GM06990 (cell line): ENCODE results near the gene PRM2.

Experiments
- DNase-seq: peaks from one replicate; pipeline ENCODE4 v3.0.0-alpha.2; 2011; ENCODE audit not compliant: insufficient read length; ENCODE audit errors: extremely low read depth
- H3K27me3 ChIP-seq: replicated peaks from 2 replicates; pipeline ENCODE4 v1.6.0; 2011; ENCODE audit warnings: low read length; ENCODE audit not compliant: control insufficient read depth, insufficient read depth
- H3K36me3 ChIP-seq: 2 replicates; pipeline ENCODE4 v1.5.1; 2011; ENCODE audit warnings: low read length; ENCODE audit not compliant: control insufficient read depth, insufficient read depth
- H3K4me3 ChIP-seq: replicated peaks from 2 replicates; pipeline ENCODE4 v1.5.1; 2011; ENCODE audit warnings: low read depth, mild to moderate bottlenecking, control low read depth, low read length
- TF ChIP-seq, protein P1 (sequence below): IDR thresholded peaks from 2 replicates; pipeline ENCODE4 v1.5.1; 2011; ENCODE audit warnings: low read length, control low read depth, mild to moderate bottlenecking, inconsistent platforms; ENCODE audit not compliant: insufficient read depth, poor library complexity, severe bottlenecking

PRM2 gene

DNA sequence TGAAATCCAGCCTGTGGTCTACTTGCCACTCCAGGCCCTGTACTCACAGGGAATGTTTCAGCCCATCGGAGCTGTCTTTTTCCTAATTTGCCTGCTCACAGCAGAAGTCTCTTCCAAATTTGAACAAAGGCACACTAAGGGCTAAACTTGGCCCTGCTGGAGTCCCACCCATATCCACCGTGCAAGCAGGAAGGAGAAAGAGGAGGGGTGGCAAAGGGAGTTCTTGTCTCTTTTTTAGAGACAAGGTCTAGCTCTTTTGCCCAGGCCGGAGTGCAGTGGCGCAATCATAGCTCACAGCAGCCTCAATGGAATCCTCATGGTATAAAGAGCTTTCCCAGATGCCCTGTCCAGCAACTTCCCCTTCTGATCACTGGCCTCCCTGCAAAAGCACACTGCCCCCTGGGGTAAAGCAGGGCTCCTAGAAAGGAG, 7.6 kb upstream of the PRM2 start:
- DNase-seq, result no peak
- TF ChIP-seq, protein P1, sequence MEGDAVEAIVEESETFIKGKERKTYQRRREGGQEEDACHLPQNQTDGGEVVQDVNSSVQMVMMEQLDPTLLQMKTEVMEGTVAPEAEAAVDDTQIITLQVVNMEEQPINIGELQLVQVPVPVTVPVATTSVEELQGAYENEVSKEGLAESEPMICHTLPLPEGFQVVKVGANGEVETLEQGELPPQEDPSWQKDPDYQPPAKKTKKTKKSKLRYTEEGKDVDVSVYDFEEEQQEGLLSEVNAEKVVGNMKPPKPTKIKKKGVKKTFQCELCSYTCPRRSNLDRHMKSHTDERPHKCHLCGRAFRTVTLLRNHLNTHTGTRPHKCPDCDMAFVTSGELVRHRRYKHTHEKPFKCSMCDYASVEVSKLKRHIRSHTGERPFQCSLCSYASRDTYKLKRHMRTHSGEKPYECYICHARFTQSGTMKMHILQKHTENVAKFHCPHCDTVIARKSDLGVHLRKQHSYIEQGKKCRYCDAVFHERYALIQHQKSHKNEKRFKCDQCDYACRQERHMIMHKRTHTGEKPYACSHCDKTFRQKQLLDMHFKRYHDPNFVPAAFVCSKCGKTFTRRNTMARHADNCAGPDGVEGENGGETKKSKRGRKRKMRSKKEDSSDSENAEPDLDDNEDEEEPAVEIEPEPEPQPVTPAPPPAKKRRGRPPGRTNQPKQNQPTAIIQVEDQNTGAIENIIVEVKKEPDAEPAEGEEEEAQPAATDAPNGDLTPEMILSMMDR, result no peak
- Histone ChIP-seq H3K27me3 (no peaks in the 10 kb centered on the region), H3K36me3 (no peaks in the 10 kb centered on the region), H3K4me3 (no peak overlapping the region)

DNA sequence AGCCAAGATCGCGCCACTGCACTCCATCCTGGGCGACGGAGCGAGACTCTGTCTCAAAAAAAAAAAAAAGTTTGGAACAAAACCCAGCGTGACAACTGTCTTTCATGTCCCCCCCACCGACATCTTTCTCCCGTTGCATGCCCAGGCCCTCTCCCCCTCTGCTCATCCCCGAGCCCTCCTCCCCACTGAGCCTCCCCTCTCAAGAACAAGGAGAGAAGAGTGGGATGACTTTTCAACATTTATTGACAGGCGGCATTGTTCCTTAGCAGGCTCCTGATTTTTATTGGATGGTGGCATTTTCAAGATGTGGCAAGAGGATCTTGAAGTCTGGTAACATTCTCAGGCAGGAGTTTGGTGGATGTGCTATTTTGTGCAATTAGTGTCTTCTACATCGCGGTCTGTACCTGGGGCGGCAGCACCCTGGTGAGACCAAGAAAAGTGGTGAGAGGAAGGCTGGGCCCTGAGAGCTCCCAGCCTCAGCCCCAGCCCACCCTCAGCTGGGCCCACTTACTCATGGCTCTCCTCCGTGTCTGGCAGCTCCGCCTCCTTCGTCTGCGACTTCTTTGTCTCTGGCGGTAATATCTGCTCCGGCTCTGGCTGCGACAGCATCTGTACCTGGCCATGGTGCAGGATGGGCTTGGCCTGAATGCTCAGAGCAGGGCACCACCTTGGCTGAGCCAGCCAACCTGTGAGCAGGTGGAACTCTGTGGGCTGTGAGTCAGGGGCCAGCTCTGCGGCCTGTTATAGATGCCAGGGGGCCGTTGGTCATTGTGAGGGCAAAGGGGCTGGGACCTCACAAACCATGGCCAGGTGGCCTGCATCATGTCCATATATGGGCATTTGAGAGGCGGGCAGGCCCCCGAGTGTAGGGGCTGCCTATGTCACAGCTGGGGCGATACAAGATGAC, 4.6 kb upstream of the PRM2 start, which contains the start of gene PRM1:
Gene PRM1, minus strand, starts transcription at position 715 of the 907 bp plus-strand sequence. Its CDS starts 92 bp downstream, at position 623.
- Histone ChIP-seq H3K27me3 (no peaks in the 10 kb centered on the region), H3K36me3 (no peaks in the 10 kb centered on the region), H3K4me3 (no peak within 1 kb of the TSS)
- TF ChIP-seq, protein P1, result no peak
- DNase-seq, result no peak

DNA sequence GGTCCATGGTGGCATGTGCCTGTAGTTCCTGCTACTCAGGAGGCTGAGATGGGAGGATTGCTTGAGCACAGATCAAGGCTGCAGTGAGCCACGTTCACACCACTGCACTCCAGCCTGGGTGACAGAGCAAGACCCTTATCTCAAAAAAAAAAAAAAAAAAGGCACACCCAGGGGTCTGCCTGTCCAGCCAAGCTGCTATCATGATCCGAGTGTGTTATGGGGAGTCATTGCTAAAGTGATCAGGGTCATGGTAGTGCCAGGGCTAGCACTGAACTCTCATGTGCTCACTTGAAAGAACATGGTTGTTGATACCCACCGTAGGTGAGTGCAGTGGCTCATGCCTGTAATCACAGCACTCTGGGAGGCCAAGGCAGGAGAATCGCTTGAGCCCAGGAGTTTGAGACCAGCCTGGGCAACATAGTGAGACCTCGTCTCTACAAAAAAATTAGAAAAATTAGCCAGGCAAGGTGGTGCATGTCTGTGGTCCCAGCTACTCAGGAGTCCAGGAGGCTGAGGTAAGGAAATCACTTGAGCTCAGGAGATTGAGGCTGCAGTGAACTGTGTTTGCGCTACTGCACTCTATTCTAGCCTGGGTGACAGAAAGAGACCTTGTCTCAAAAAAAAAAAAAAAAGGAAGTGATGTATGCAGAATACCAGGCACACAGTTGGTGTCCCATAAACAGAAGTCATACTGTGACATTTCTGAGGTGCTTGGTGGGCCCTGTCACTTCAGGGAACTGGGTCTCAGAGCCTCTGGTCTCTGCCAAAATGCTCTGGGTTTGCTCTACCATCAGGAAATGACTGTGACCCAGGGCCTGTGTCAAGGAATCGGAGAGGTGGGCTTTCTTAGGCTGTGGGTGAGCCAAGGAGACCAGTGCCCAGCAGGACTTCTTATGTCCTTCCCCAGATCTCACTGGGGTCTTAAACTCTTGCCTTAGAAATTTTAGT, 2.7 kb upstream of the PRM2 start:
- no peak for DNase-seq
- Histone ChIP-seq H3K36me3 (no peaks in the 10 kb centered on the region), H3K4me3 (no peak overlapping the region), H3K27me3 (no peaks in the 10 kb centered on the region)
- TF ChIP-seq, protein P1, result no peak

DNA sequence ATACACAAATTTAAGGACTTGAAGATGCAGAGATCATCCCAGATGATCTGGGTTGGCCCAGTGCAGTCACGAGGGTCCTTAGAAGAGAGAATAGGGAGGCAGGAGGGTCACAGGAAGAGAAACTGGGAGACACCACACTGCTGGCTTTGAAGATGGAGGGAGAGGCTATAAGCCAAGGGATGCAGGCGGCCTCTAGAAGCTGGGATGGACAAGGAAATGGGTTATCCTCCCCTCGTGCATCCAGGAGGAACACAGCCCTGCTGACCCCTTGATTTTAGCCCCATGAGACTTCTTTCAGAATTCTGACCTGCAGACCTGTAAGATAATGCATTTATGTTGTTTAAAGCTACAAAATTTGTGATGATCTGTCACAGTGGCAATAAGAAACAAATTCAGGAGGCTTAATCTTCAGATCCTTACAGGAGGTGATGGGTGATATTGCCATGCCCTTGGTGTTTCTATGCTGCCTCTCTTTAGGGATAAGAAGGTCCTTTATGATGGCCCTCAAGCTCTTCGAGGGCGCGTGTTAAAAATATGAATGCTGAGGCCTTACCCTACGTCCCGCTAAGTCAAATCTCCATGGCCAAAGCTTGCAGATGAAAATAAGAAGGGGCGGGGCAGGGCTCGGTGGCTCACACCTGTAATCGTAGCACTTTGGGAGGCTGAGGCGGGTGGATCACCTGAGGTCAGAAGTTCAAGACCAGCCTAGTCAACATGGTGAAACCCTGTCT, 1.5 kb upstream of the PRM2 start:
- TF ChIP-seq, protein P1, result no peak
- H3K27me3 ChIP-seq, result no peaks in the 10 kb centered on the region
- H3K4me3 ChIP-seq, result no peak overlapping the region
- no peaks in the 10 kb centered on the region for H3K36me3 ChIP-seq
- DNase-seq, result no peak

DNA sequence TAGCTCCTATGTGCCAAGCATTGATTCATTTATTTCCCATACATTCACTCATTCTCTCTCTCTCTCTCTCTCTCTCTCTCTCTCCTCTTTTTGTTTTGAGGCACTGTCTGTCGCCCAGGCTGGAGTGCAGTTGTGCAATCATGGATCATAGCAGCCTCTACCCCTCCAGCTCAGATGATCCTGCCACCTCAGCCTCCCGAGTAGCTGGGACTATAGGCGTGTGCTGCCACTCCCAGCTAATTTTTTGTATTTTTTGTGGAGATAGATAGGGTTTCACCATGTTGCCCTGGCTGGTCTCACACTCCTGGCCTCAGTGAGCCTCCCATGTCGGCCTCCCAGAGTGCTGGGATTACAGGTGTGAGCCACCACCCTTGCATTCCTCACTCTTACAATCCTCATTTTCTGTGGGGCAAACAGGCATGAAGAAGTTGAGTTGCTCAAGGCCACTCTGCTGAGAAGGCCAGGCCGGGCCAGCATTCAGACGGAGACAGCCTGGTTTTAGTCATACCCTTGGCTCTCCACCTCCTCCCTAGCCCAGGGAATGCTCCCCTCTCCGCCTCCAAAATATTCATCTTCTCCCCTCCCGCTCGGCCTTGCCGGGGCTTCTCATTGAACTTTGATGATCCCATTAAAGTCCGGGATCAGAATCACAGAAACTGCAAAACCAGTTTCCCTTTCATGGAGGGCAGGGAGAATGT, 765 bp upstream of the PRM2 start:
- H3K27me3 ChIP-seq, result no peaks in the 10 kb centered on the region
- H3K36me3 ChIP-seq, result no peaks in the 10 kb centered on the region
- TF ChIP-seq, protein P1, result no peak
- H3K4me3 ChIP-seq, result no peak overlapping the region
- DNase-seq, result no peak
